ENCODE measurements around the gene VWA5B2. TPM values are rescaled to one million over a fixed set of nuclear protein-coding genes. Genes with fewer than 3 reads are reported as not detected.

VWA5B2 gene
- total RNA-seq, 1 donor from 2014 or later = 1.1 TPM

DNA sequence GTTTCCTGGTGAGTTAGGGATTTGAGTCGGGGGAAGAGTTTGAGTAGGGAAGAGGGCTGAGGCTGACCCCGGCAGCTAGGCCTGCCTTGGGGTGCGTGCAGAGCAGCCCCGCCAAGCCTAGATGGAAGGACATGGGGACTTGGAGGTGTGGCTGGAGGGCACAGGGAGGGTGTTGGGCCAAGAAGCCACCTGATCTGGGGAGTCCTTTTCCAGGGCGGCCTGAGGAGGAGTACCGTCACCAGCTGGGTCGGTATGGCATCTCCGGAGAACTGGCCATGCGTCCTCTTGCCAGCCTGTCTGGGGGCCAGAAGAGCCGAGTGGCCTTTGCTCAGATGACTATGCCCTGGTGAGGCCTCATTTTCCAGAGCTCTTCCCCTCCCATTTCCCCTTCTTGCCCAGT, 36.5 kb upstream of the VWA5B2 start:
- Mint-ChIP-seq H3K27me3 (ENCODE audit: unreplicated experiment) (peaks cover 7% of the 10 kb centered on the region), H3K4me3 (ENCODE audit: unreplicated experiment) (no peak overlapping the region), H3K36me3 (ENCODE audit: low read depth, unreplicated experiment) (peaks cover 45% of the 10 kb centered on the region), H3K9me3 (ENCODE audit: unreplicated experiment) (no peaks in the 10 kb centered on the region), H3K4me1 (ENCODE audit: unreplicated experiment) (peaks cover 3% of the 10 kb centered on the region), H3K27ac (ENCODE audit: unreplicated experiment) (no peak overlapping the region)
- no peak for DNase-seq (ENCODE audit: low spot score)
- TF ChIP-seq CTCF (IDR thresholded peaks at IDR 0.05; ENCODE audit: unreplicated experiment) = no peak

DNA sequence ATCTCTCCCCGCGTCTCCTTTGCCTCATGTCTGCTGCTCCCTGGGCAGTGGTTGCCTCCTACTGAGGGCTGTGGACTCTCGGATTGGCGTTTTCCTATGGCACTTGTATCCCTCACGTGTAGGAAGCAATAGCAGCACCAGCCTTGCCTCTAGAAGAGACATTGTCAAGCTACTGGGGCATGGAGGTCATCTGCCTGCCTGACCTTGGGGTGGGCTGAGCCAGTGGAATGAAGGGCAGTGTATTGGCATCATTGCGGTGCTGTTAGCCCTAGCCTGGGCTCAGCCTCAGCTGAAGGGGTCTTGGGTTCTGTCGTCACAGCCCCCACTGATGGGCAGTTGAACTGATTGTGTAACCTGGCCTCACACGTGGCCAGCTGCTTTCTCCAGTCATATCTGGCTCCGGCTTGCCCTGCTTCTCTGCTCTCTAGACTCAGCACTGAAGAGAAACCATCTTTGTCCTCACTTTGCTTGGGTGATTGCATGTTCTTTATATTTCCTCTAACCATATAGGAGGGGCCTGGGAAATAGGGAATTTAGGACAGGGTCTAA, 35.3 kb upstream of the VWA5B2 start:
- Mint-ChIP-seq H3K9me3 (ENCODE audit: unreplicated experiment) (no peaks in the 10 kb centered on the region), H3K27me3 (ENCODE audit: unreplicated experiment) (peaks cover 4% of the 10 kb centered on the region), H3K4me3 (ENCODE audit: unreplicated experiment) (no peak overlapping the region), H3K27ac (ENCODE audit: unreplicated experiment) (no peak overlapping the region), H3K36me3 (ENCODE audit: low read depth, unreplicated experiment) (peaks cover 40% of the 10 kb centered on the region), H3K4me1 (ENCODE audit: unreplicated experiment) (no peaks in the 10 kb centered on the region)
- no peak for DNase-seq (ENCODE audit: low spot score)
- no peak for TF ChIP-seq CTCF (IDR thresholded peaks at IDR 0.05; ENCODE audit: unreplicated experiment)

DNA sequence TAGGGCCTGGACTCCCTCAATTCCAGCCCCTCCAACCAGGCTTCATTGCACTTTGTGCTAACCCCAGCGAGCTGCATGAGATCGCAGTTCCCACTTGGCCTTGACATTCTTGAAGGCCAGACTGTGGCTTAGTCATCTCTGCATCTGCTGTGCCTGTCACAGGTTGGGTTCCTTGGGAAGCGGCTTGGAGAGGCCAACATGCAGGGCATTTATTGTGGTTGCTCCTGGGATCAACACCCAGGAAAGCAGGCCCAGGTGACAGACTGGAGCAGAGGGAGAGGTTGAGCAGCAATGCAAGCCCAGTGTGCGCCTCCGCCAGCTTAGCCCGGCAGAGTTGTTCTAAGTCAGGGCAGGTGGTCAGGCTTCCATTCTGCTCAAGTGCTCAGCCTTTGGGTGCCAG, 32.8 kb upstream of the VWA5B2 start:
- H3K27ac Mint-ChIP-seq (ENCODE audit: unreplicated experiment) = no peak overlapping the region
- no peak for DNase-seq (ENCODE audit: low spot score)

GRCh38 chr3:184198509-184198908, 30.9 kb upstream of the VWA5B2 start:
- TF ChIP-seq CTCF (IDR thresholded peaks at IDR 0.05; ENCODE audit: unreplicated experiment) = no peak
- H3K27ac Mint-ChIP-seq (ENCODE audit: unreplicated experiment) = no peak overlapping the region
- H3K4me1 Mint-ChIP-seq (ENCODE audit: unreplicated experiment) = no peaks in the 10 kb centered on the region
- DNase-seq (ENCODE audit: low spot score) = no peak
- no peaks in the 10 kb centered on the region for H3K9me3 Mint-ChIP-seq (ENCODE audit: unreplicated experiment)
- peaks cover 1% of the 10 kb centered on the region for H3K27me3 Mint-ChIP-seq (ENCODE audit: unreplicated experiment)
- H3K4me3 Mint-ChIP-seq (ENCODE audit: unreplicated experiment) = no peak overlapping the region
- H3K36me3 Mint-ChIP-seq (ENCODE audit: low read depth, unreplicated experiment) = peaks cover 16% of the 10 kb centered on the region

More for the DNA sequence above, 32.8 kb upstream of the VWA5B2 start:
- H3K4me1 Mint-ChIP-seq (ENCODE audit: unreplicated experiment) = no peaks in the 10 kb centered on the region
- no peak overlapping the region for H3K4me3 Mint-ChIP-seq (ENCODE audit: unreplicated experiment)
- peaks cover 27% of the 10 kb centered on the region for H3K36me3 Mint-ChIP-seq (ENCODE audit: low read depth, unreplicated experiment)
- H3K27me3 Mint-ChIP-seq (ENCODE audit: unreplicated experiment) = peaks cover 1% of the 10 kb centered on the region
- no peak for TF ChIP-seq CTCF (IDR thresholded peaks at IDR 0.05; ENCODE audit: unreplicated experiment)
- no peaks in the 10 kb centered on the region for H3K9me3 Mint-ChIP-seq (ENCODE audit: unreplicated experiment)

GRCh38 chr3:184200825-184201224, 28.6 kb upstream of the VWA5B2 start:
- Mint-ChIP-seq H3K9me3 (ENCODE audit: unreplicated experiment) (no peaks in the 10 kb centered on the region), H3K4me3 (ENCODE audit: unreplicated experiment) (no peak overlapping the region), H3K27me3 (ENCODE audit: unreplicated experiment) (peaks cover 1% of the 10 kb centered on the region), H3K4me1 (ENCODE audit: unreplicated experiment) (no peaks in the 10 kb centered on the region), H3K27ac (ENCODE audit: unreplicated experiment) (no peak overlapping the region), H3K36me3 (ENCODE audit: low read depth, unreplicated experiment) (peaks cover under 1% of the 10 kb centered on the region)
- TF ChIP-seq CTCF (IDR thresholded peaks at IDR 0.05; ENCODE audit: unreplicated experiment) = no peak
- DNase-seq (ENCODE audit: low spot score) = no peak

Measured in endothelial cell (in vitro differentiated cells).